BJ (cell line): ENCODE results near the gene NOVA2. TPM values are rescaled to one million over a fixed set of nuclear protein-coding genes. Genes with fewer than 3 reads are reported as not detected.

Experiments
- CTCF ChIA-PET: fragments of 350-600 bp; formaldehyde crosslinking; extraction: SDS; loops from one replicate; lab custom pipeline; 2021; ENCODE audit warnings: antibody characterized with exemption, inconsistent platforms; lab: Yijun Ruan, JAX
- POLR2A ChIA-PET: fragments of 300-600 bp; sonication (Branson Sonifier 250); formaldehyde crosslinking; extraction: SDS; loops from one replicate; lab custom pipeline; 2021; ENCODE audit warnings: antibody characterized with exemption; lab: Charles Lee
- DNase-seq: peaks from one replicate; pipeline ENCODE4 v3.0.0-alpha.2; 2011; ENCODE audit warnings: low read depth
- H3K27me3 ChIP-seq: 2 replicates; pipeline ENCODE4 v1.6.0; 2011; ENCODE audit warnings: low read length; ENCODE audit not compliant: control insufficient read depth, insufficient read depth
- H3K36me3 ChIP-seq: 2 replicates; pipeline ENCODE4 v1.5.1; 2011; ENCODE audit warnings: low read length; ENCODE audit not compliant: control insufficient read depth, insufficient read depth
- H3K4me3 ChIP-seq: 2 replicates; pipeline ENCODE4 v1.5.1; 2011; ENCODE audit warnings: low read depth, mild to moderate bottlenecking, control low read depth, low read length
- CTCF ChIP-seq: IDR thresholded peaks from 2 replicates; pipeline ENCODE4 v1.5.1; 2011; ENCODE audit warnings: low read depth, mild to moderate bottlenecking, control low read depth, inconsistent platforms, low read length, moderate library complexity; ENCODE audit not compliant: insufficient read depth
- polyA plus RNA-seq: library from polyadenylated mRNA; depleted of rRNA; stranded (reverse); fragments of >200 nt; gene quantifications from 2 replicates; pipeline ENCODE4 v1.2.3, GENCODE V29; 2011

The NOVA2 gene
- polyA plus RNA-seq, 1 experiment = 0.01 TPM

DNA sequence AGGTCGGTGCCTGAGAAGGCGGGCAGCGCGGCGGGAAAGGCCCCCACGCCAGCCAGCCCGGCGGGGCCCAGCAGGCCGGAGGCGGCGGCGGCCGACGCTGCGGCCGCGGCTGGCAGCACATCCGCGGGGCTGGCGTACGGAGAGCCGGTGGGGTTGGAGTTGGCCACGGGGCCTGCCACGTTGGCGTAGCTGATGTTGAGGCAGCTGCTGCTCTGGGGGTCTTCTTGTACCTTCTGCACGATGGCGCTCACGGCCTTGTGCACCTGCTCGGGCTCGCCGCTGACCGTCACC, 33.2 kb downstream of the NOVA2 start:
- no peaks in the 10 kb centered on the region for H3K36me3 ChIP-seq
- no peak for DNase-seq
- no peak overlapping the region for H3K4me3 ChIP-seq
- CTCF ChIA-PET = interaction anchor here (0.9 kb wide), 1 partner anchor 12 kb away, joined by 3 read pairs; no protein-coding TSS in a partner anchor
- POLR2A ChIA-PET = no interaction called here
- no peak for TF ChIP-seq CTCF
- H3K27me3 ChIP-seq = peaks cover 15% of the 10 kb centered on the region

GRCh38 chr19:45939792-45940514, 33.7 kb downstream of the NOVA2 start:
- TF ChIP-seq CTCF = no peak
- ChIA-PET CTCF (interaction anchor here (0.9 kb wide), 1 partner anchor 13 kb away, joined by 3 read pairs; no protein-coding TSS in a partner anchor), POLR2A (no interaction called here)
- Histone ChIP-seq H3K4me3 (no peak overlapping the region), H3K27me3 (peaks cover 16% of the 10 kb centered on the region), H3K36me3 (no peaks in the 10 kb centered on the region)
- DNase-seq = no peak

GRCh38 chr19:45938733-45939319, 34.8 kb downstream of the NOVA2 start:
- Histone ChIP-seq H3K27me3 (peaks cover 16% of the 10 kb centered on the region), H3K36me3 (no peaks in the 10 kb centered on the region), H3K4me3 (no peak overlapping the region)
- DNase-seq = no peak
- ChIA-PET CTCF (no interaction called here), POLR2A (no interaction called here)
- no peak for TF ChIP-seq CTCF

GRCh38 chr19:45935267-45935666, 38.4 kb downstream of the NOVA2 start:
- Histone ChIP-seq H3K4me3 (no peak overlapping the region), H3K36me3 (no peaks in the 10 kb centered on the region), H3K27me3 (peaks cover 18% of the 10 kb centered on the region)
- DNase-seq = no peak
- no peak for TF ChIP-seq CTCF
- POLR2A ChIA-PET = no interaction called here
- CTCF ChIA-PET = no interaction called here

- Histone ChIP-seq H3K27me3 (peaks cover 17% of the 10 kb centered on the region), H3K4me3 (no peak overlapping the region), H3K36me3 (no peaks in the 10 kb centered on the region)
- no peak for TF ChIP-seq CTCF
- DNase-seq = no peak
- CTCF ChIA-PET = no interaction called here
- POLR2A ChIA-PET = no interaction called here
These were observed 39.0 kb downstream of the NOVA2 start for GRCh38 chr19:45934551-45935230.
